Measurements from ENCODE around the gene SART1.

DNA sequence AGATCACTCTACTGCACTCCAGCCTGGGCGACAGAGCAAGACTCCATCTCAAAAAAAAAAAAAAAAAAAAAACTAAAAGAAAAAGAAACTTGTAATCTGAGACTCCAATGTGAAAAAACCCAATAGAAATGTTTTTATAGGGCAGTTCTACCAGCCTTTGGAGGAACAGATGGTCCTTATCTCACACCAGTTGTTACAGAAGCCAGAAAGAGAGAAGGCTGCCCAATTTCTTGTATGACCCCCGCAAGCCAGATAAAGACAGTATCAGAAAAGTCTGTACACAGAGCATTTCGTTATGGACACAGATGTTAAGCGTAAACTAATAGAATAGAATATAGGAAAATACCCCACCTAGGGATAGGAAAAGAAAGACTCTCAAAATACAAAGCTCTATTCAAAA, 27.5 kb upstream of the SART1 start:
- TF ChIP-seq, protein P1, sequence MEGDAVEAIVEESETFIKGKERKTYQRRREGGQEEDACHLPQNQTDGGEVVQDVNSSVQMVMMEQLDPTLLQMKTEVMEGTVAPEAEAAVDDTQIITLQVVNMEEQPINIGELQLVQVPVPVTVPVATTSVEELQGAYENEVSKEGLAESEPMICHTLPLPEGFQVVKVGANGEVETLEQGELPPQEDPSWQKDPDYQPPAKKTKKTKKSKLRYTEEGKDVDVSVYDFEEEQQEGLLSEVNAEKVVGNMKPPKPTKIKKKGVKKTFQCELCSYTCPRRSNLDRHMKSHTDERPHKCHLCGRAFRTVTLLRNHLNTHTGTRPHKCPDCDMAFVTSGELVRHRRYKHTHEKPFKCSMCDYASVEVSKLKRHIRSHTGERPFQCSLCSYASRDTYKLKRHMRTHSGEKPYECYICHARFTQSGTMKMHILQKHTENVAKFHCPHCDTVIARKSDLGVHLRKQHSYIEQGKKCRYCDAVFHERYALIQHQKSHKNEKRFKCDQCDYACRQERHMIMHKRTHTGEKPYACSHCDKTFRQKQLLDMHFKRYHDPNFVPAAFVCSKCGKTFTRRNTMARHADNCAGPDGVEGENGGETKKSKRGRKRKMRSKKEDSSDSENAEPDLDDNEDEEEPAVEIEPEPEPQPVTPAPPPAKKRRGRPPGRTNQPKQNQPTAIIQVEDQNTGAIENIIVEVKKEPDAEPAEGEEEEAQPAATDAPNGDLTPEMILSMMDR (conservative IDR thresholded peaks at IDR 0.05): no peak
- no peak for TF ChIP-seq ZFX (IDR thresholded peaks at IDR 0.05)
